Fibroblast of the aortic adventitia (primary cell): ENCODE data around the gene NPAS2. TPM values are rescaled to one million over a fixed set of nuclear protein-coding genes. Genes with fewer than 3 reads are reported as not detected.

ENCODE experiments used
- DNase-seq: peaks from one replicate; pipeline ENCODE4 v3.0.0-alpha.2; 2010; ENCODE audit warnings: low read depth
- H3K4me3 ChIP-seq: 2 replicates; pipeline ENCODE4 v1.5.1; 2011; ENCODE audit warnings: low read depth, mild to moderate bottlenecking, control low read depth, low read length, moderate library complexity
- total RNA-seq: library from RNA; depleted of rRNA; stranded (reverse); fragments of >200 nt; gene quantifications from 2 replicates; pipeline ENCODE4 v1.2.3, GENCODE V29; 2012; ENCODE audit warnings: low replicate concordance
- TF ChIP-seq, protein P1 (sequence below): IDR thresholded peaks from 2 replicates; pipeline ENCODE4 v1.5.1; 2011; ENCODE audit warnings: mild to moderate bottlenecking, low read length, control low read depth, inconsistent platforms; ENCODE audit not compliant: insufficient read depth

NPAS2 gene
- total RNA-seq, 1 donor, result 24.3 TPM

DNA sequence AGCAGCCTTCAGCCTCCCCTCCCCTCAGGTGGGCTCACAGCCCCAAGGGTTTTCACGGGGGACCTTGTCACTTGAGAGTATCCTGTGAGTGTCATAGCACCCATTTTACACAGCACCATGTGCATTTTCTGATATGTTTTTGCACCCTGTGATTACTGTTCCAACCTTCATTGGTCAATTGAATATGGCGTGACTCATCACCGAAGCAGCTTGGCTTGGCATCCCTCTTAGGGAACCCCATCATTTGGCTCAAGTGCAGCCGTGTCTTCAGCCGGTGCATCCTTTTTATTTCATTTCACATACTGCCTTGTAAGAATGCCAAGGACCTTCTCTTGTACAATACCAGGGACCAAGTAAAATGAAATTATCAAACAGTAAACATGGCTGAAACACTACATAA lies 57.6 kb downstream of the NPAS2 start:
- no peak overlapping the region for H3K4me3 ChIP-seq
- TF ChIP-seq, protein P1, sequence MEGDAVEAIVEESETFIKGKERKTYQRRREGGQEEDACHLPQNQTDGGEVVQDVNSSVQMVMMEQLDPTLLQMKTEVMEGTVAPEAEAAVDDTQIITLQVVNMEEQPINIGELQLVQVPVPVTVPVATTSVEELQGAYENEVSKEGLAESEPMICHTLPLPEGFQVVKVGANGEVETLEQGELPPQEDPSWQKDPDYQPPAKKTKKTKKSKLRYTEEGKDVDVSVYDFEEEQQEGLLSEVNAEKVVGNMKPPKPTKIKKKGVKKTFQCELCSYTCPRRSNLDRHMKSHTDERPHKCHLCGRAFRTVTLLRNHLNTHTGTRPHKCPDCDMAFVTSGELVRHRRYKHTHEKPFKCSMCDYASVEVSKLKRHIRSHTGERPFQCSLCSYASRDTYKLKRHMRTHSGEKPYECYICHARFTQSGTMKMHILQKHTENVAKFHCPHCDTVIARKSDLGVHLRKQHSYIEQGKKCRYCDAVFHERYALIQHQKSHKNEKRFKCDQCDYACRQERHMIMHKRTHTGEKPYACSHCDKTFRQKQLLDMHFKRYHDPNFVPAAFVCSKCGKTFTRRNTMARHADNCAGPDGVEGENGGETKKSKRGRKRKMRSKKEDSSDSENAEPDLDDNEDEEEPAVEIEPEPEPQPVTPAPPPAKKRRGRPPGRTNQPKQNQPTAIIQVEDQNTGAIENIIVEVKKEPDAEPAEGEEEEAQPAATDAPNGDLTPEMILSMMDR, result no peak
- DNase-seq, result peak; percentile 64

DNA sequence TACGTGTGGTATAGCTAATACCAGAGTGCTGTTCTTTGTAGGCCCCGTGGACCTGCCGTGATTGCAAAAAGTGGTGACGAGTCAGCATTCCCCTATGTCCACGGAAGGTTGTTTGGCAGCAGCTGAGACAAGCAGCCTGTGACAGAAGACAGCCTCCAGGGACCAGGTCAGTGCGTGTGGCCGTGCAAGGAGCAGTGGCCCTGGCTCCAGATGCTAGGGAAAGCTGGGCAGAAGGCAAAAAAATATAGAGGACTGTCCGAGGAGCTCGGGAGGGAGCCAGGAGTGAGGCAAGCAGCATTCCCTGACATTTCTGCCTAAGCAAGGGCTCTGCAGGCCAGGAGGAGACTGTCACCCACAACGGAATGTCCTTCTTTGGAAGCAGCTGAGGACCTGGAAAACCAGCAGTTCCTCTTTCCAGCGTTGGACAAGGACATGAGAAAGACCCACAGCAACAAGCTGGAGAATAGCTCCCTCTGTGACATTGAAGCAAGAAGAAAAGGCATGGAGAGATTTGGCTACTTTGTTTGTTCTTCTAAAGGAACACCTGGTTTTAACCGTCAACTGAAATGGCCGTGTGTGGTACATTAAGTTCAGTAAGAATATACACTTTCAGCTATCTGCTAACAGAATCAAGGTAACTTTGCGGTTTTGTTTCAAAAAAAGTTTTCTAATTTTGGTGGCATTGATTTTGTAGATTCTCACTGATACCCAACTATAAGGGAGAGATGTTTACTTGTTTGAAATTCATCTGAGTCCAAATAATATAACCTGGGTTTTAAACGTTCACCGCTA lies 58.3 kb downstream of the NPAS2 start:
- no peak for DNase-seq
- TF ChIP-seq, protein P1, result no peak
- no peak overlapping the region for H3K4me3 ChIP-seq

DNA sequence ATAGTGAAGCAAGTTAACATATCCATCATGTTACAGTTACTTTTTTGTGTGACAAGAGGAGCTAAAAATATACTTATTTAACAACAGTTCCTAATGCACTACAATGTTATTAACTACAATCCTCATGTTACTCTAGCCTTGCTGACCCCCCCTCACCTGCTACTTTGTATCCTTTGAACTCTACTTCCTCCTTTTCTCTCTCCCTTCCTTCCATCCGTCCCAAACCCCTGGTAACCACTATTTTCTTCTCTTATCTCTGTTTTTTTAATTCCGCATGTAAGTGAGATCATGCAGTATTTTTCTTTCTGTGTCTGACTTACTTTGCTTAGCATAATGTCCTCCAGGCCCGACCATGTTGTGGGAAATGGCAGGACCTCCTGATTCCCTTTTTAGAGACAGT lies 59.4 kb downstream of the NPAS2 start:
- TF ChIP-seq, protein P1, result no peak
- no peak for DNase-seq
- no peak overlapping the region for H3K4me3 ChIP-seq

DNA sequence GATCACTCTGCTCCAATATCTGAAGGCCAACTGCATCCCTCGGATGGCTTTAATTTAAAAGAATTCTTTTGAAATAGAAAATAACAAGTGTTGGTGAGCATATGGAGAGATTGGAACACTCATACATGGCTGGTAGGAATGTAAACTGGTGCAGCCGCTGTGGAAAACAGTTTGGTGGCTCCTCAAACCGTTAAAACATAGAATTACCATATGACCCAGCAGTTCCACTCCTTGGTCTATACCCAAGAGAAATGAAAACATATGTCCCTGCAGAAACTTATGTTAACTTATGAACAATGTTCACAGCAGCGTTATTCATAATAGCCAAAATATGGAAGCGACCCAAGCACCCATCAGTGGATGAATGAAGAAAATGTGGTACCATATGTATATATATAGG lies 60.1 kb downstream of the NPAS2 start:
- no peak overlapping the region for H3K4me3 ChIP-seq
- TF ChIP-seq, protein P1, result no peak
- DNase-seq, result no peak

DNA sequence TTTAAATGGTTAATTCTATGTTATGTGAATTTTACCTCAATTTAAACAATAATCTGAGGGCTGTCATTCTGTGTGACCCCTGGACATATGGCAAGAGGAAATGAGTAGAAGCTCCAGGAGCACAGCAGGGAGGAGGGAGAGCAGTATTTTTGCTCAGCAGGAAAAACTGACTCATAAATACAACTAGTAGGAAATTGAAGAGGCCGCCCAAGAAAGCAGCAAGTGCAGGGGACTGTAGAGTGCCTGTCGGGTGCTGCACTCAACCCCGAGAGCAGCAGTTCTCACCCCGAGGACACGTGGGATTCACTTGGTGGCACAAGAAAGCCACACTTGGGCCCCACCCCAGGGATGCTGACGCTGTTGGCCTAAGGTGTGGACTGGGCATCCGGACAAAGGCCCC lies 60.8 kb downstream of the NPAS2 start:
- no peak for DNase-seq
- H3K4me3 ChIP-seq, result no peak overlapping the region
- TF ChIP-seq, protein P1, result no peak

DNA sequence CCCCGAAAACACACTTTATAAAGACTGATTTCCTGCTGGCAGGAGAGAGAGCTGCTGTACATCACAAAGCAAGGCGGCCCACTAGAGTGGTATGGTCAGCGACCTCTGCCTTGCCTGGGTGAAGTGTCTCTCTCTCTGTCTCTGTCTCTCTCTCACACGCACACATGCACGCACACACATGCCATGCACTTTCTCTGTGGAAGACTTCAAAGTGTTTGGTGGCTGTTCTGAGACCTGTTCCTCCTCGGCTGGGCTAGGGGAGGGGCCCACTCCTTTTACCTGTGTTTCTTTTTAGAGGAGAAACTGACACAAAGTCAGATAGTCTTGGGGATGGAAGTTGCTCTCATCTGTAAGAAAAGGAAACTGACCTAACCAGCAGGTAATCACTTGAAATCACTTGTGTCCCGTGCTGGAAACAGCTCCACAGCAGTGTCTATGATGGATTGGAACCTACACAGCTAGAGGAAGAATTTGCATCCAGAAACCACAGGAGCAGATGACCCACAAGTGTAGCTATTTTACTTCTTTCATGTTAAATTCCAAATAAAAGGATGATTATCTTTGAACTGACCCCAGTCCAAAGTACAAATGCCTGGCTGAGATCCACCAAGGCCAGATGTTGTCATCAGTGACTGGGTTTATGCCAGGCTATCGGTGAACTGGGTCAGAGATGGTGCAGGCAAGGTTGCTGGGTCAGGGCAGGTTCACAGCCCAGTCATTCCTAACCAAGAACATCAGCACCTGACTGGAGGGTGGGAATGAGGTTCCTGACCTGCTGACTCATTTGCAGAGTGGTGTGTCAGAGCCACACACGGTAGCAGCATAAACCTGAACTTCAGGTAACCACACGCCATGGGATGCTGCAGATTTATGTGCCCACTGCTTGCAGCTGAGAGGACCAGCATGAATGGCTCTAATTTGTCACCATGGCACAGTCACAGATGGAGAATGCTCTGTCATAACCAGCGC lies 63.0 kb downstream of the NPAS2 start:
- DNase-seq, result peak; percentile 45
- TF ChIP-seq, protein P1, result no peak
- H3K4me3 ChIP-seq, result no peak overlapping the region
